HG02763 (cell line): ENCODE results near the gene ZNF493.

Source experiments
- ATAC-seq: cut with Tn5 transposase; IDR thresholded peaks from one replicate; pipeline ENCODE4 v1.9.1; 2021; ENCODE audit warnings: mild to moderate bottlenecking, moderate library complexity; ENCODE audit not compliant: unreplicated experiment

Gene ZNF493

GRCh38 chr19:21462540-21462939 is 65.6 kb downstream of the ZNF493 start:
- ATAC-seq, result no peak

- peak; percentile 58 for ATAC-seq
Observed at GRCh38 chr19:21463449-21464105, 66.6 kb downstream of the ZNF493 start.

DNA sequence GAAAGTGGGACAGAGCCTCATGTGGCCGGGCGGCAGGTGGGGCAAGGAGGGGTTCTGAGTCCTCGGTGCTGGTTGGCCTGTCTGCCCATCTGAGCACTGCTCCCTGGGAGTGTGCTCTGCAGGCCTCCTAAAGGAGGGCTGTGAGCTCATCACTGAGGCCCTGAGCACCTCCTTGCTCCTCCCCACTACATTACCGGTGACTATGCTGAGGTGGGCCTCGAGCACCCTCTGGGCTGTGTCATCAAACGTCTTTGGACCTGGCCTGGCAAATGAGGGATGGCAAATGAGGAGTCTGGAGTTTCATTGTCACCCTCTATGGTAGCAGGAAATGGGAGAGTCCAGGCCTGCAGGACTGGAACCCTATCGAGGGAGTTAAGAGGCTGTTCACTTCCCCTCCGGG is 69.7 kb downstream of the ZNF493 start:
- no peak for ATAC-seq

DNA sequence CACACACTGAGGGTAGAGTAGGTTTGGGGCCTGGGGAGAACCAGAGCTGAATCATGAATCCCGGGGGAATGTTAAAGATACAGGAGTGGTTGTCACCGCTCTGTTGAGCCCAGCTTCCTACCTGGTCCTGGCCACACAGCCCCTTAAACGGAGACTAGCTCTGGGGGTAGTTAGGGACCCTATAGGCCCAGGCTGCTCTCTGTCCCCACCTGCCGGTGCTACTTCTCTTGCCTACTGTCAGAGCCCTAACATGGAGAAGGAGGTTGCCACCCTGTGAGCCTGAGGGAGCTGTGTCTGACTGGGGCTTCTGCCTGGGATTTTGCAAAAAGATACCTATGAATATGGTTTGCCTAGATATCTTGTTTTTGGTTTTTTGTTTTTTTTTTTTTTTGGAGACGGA is 71.9 kb downstream of the ZNF493 start:
- ATAC-seq, result no peak

DNA sequence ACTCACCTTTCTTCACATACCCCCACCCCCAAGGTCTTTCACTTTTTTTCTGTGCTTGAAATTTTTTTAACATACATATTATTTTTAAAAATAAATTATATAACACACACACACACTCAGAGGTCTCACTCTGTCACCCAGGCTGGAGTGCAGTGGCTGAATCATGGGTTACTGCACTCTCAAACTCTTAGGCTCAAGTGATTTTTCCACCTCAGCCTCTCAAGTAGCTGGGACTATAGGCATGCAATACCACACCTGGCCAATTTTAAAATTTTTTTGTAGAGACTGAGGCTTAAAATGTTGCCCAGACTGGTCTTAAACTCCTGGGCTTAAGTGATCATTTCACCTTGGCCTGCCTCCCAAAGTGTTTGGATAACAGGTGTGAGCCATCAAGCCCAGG is 75.6 kb downstream of the ZNF493 start:
- ATAC-seq, result no peak

- peak; percentile 79 for ATAC-seq
Observed at GRCh38 chr19:21474671-21475181, 77.8 kb downstream of the ZNF493 start.
